Trophoblast cell (in vitro differentiated cells and primary cell): ENCODE results near the gene EML4.

Experiments used
- DNase-seq, 2 donors: peaks; one replicate each; pipeline ENCODE4 v3.0.0-alpha.2; 2016
- H2AFZ ChIP-seq: 2 replicates; pipeline ENCODE4 v1.6.1; 2013; ENCODE audit warnings: low read length, moderate library complexity, mild to moderate bottlenecking; ENCODE audit not compliant: insufficient read depth, poor library complexity
- H2AK5ac ChIP-seq: 2 replicates; pipeline ENCODE4 v1.6.1; 2013; ENCODE audit warnings: mild to moderate bottlenecking, low read length
- H2BK120ac ChIP-seq: 2 replicates; pipeline ENCODE4 v1.6.1; 2013; ENCODE audit warnings: low read length, mild to moderate bottlenecking, moderate library complexity; ENCODE audit not compliant: insufficient read depth, poor library complexity
- H2BK12ac ChIP-seq: 2 replicates; pipeline ENCODE4 v1.6.1; 2013; ENCODE audit warnings: mild to moderate bottlenecking, low read length, moderate library complexity
- H2BK5ac ChIP-seq: 2 replicates; pipeline ENCODE4 v1.6.1; 2013; ENCODE audit warnings: low read length, low read depth, moderate library complexity, mild to moderate bottlenecking; ENCODE audit not compliant: poor library complexity
- H3K14ac ChIP-seq: 2 replicates; pipeline ENCODE4 v1.6.1; 2013; ENCODE audit warnings: mild to moderate bottlenecking, low read length
- H3K18ac ChIP-seq: 2 replicates; pipeline ENCODE4 v1.6.1; 2013; ENCODE audit warnings: mild to moderate bottlenecking, low read length
- H3K23ac ChIP-seq: 2 replicates; pipeline ENCODE4 v1.6.1; 2013; ENCODE audit warnings: low read length
- H3K27ac ChIP-seq: 2 replicates; pipeline ENCODE4 v1.5.1; 2013; ENCODE audit warnings: low read depth, mild to moderate bottlenecking, inconsistent platforms, low read length, moderate library complexity
- H3K27me3 ChIP-seq: 2 replicates; pipeline ENCODE4 v1.6.1; 2013; ENCODE audit warnings: inconsistent platforms, mild to moderate bottlenecking, low read length, moderate library complexity; ENCODE audit not compliant: insufficient read depth
- H3K36me3 ChIP-seq, 2 experiments: 1 replicate in 1 of 2; 2 replicates in 1 of 2; pipeline ENCODE4 v1.6.1; 2013; ENCODE audit warnings: low read length in 2 of 2, mild to moderate bottlenecking in 2 of 2, moderate library complexity in 1 of 2; ENCODE audit not compliant: insufficient read depth in 2 of 2, control insufficient read depth in 1 of 2
- H3K4ac ChIP-seq: 2 replicates; pipeline ENCODE4 v1.6.1; 2013; ENCODE audit warnings: low read depth, mild to moderate bottlenecking, low read length, moderate library complexity
- H3K4me1 ChIP-seq, 2 experiments: 1 replicate in 1 of 2; 2 replicates in 1 of 2; pipeline ENCODE4 v1.6.1; 2013; ENCODE audit warnings: low read length in 2 of 2, mild to moderate bottlenecking in 2 of 2, moderate library complexity in 1 of 2; ENCODE audit not compliant: insufficient read depth in 2 of 2, control insufficient read depth in 1 of 2
- H3K4me2 ChIP-seq: 2 replicates; pipeline ENCODE4 v1.6.1; 2013; ENCODE audit warnings: inconsistent platforms, mild to moderate bottlenecking, low read length, moderate library complexity
- H3K4me3 ChIP-seq: 2 replicates; pipeline ENCODE4 v1.5.1; 2013; ENCODE audit warnings: mild to moderate bottlenecking, low read depth, low read length, inconsistent platforms
- H3K79me1 ChIP-seq: one replicate; pipeline ENCODE4 v1.6.1; 2013; ENCODE audit warnings: low read length
- H3K79me2 ChIP-seq: 2 replicates; pipeline ENCODE4 v1.6.1; 2013; ENCODE audit warnings: low read length, mild to moderate bottlenecking; ENCODE audit not compliant: control insufficient read depth, insufficient read depth, poor library complexity
- H3K9ac ChIP-seq: 2 replicates; pipeline ENCODE4 v1.6.1; 2013; ENCODE audit warnings: mild to moderate bottlenecking, low read length
- H3K9me3 ChIP-seq: 2 replicates; pipeline ENCODE4 v1.6.1; 2013; ENCODE audit warnings: low read depth, mild to moderate bottlenecking, control low read depth, inconsistent platforms, low read length; ENCODE audit not compliant: insufficient read depth
- H4K12ac ChIP-seq: 2 replicates; pipeline ENCODE4 v1.6.1; 2013; ENCODE audit warnings: low read depth, mild to moderate bottlenecking, low read length, moderate library complexity
- H4K8ac ChIP-seq: 2 replicates; pipeline ENCODE4 v1.6.1; 2013; ENCODE audit warnings: low read depth, mild to moderate bottlenecking, low read length, moderate library complexity
- H4K91ac ChIP-seq: one replicate; pipeline ENCODE4 v1.6.1; 2013; ENCODE audit warnings: low read depth, mild to moderate bottlenecking, low read length, moderate library complexity
- WGBS: extraction: QIAGEN DNeasy Blood & Tissue Kit; methylation state at CpG from one replicate; pipeline ENCODE4 v1.1.7; 2013; ENCODE audit warnings: missing lambda C conversion rate; ENCODE audit not compliant: insufficient read length, insufficient coverage; ENCODE audit errors: extremely low coverage; 5-methylcytosine and 5-hydroxymethylcytosine counted together

The EML4 gene

GRCh38 chr2:42245396-42245795 lies 76.2 kb downstream of the EML4 start:
- Histone ChIP-seq H3K9me3 (no peaks in the 10 kb centered on the region), H3K79me2 (no peaks in the 10 kb centered on the region), H2AK5ac (no peak overlapping the region), H2BK5ac (no peak overlapping the region), H3K27ac (no peak overlapping the region), H3K9ac (no peak overlapping the region), H3K23ac (no peak overlapping the region), H3K27me3 (no peaks in the 10 kb centered on the region), H4K8ac (no peak overlapping the region), H2BK120ac (no peak overlapping the region), H3K4me2 (no peak overlapping the region), H2BK12ac (no peak overlapping the region), H3K18ac (no peak overlapping the region), H4K91ac (no peak overlapping the region), H3K36me3 (peaks cover 0 to 2% of the 10 kb centered on the region in 2 experiments), H3K4ac (no peak overlapping the region), H3K4me3 (no peak overlapping the region), H3K79me1 (no peaks in the 10 kb centered on the region), H2AFZ (no peak overlapping the region), H3K14ac (no peak overlapping the region), H3K4me1 (no peaks in the 10 kb centered on the region), H4K12ac (no peak overlapping the region)
- no CpG with 5 or more reads among the region's 4 CpGs for WGBS
- no peak for DNase-seq

- no CpG with 5 or more reads among the region's 1 CpG for WGBS
- Histone ChIP-seq H3K79me1 (no peaks in the 10 kb centered on the region), H3K9ac (no peak overlapping the region), H3K9me3 (no peaks in the 10 kb centered on the region), H3K79me2 (no peaks in the 10 kb centered on the region), H3K4ac (no peak overlapping the region), H3K18ac (no peak overlapping the region), H2BK120ac (no peak overlapping the region), H4K12ac (no peak overlapping the region), H3K4me1 (no peaks in the 10 kb centered on the region), H3K4me2 (no peak overlapping the region), H3K23ac (no peak overlapping the region), H3K27ac (no peak overlapping the region), H4K8ac (no peak overlapping the region), H2AK5ac (no peak overlapping the region), H3K14ac (no peak overlapping the region), H2BK5ac (no peak overlapping the region), H2AFZ (no peak overlapping the region), H3K4me3 (no peak overlapping the region), H4K91ac (no peak overlapping the region), H3K36me3 (peaks cover 0 to 2% of the 10 kb centered on the region in 2 experiments), H2BK12ac (no peak overlapping the region), H3K27me3 (no peaks in the 10 kb centered on the region)
- no peak for DNase-seq
Observed at GRCh38 chr2:42246562-42246961, 77.4 kb downstream of the EML4 start.

- Histone ChIP-seq H3K36me3 (peaks cover 0 to 2% of the 10 kb centered on the region in 2 experiments), H3K23ac (no peak overlapping the region), H2AFZ (no peak overlapping the region), H2BK5ac (no peak overlapping the region), H3K14ac (no peak overlapping the region), H3K18ac (no peak overlapping the region), H4K8ac (no peak overlapping the region), H3K4me1 (no peaks in the 10 kb centered on the region), H3K9me3 (no peaks in the 10 kb centered on the region), H2BK120ac (no peak overlapping the region), H3K4me2 (no peak overlapping the region), H3K9ac (no peak overlapping the region), H3K79me1 (no peaks in the 10 kb centered on the region), H3K27ac (no peak overlapping the region), H2AK5ac (no peak overlapping the region), H3K4me3 (no peak overlapping the region), H3K79me2 (no peaks in the 10 kb centered on the region), H3K27me3 (no peaks in the 10 kb centered on the region), H3K4ac (no peak overlapping the region), H4K91ac (no peak overlapping the region), H2BK12ac (no peak overlapping the region), H4K12ac (no peak overlapping the region)
- no CpG with 5 or more reads among the region's 1 CpG for WGBS
- no peak for DNase-seq
Observed at GRCh38 chr2:42248846-42249245, 79.7 kb downstream of the EML4 start.

GRCh38 chr2:42249284-42249683 lies 80.1 kb downstream of the EML4 start:
- no peak overlapping the region for H3K18ac ChIP-seq
- H2BK120ac ChIP-seq = no peak overlapping the region
- H3K4me2 ChIP-seq = no peak overlapping the region
- H4K12ac ChIP-seq = no peak overlapping the region
- H2BK5ac ChIP-seq = no peak overlapping the region
- H3K9me3 ChIP-seq = no peaks in the 10 kb centered on the region
- no peak overlapping the region for H2AFZ ChIP-seq
- DNase-seq = no peak
- no peak overlapping the region for H2AK5ac ChIP-seq
- no peaks in the 10 kb centered on the region for H3K27me3 ChIP-seq
- no peak overlapping the region for H2BK12ac ChIP-seq
- H3K4me3 ChIP-seq = no peak overlapping the region
- H4K8ac ChIP-seq = no peak overlapping the region
- H3K14ac ChIP-seq = no peak overlapping the region
- no peaks in the 10 kb centered on the region for H3K4me1 ChIP-seq
- no peak overlapping the region for H3K9ac ChIP-seq
- H3K79me1 ChIP-seq = no peaks in the 10 kb centered on the region
- WGBS = no CpG with 5 or more reads among the region's 2 CpGs
- no peak overlapping the region for H4K91ac ChIP-seq
- peaks cover 0 to 2% of the 10 kb centered on the region in 2 experiments for H3K36me3 ChIP-seq
- H3K27ac ChIP-seq = no peak overlapping the region
- H3K79me2 ChIP-seq = no peaks in the 10 kb centered on the region
- no peak overlapping the region for H3K23ac ChIP-seq
- H3K4ac ChIP-seq = no peak overlapping the region
